GM23338 (cell line): ENCODE results near the gene SNX1.

Experiments used
- CTCF ChIP-seq, 2 experiments: fragments of 200-600 bp in 1 of 2; sonication (generic) in 1 of 2; conservative IDR thresholded peaks; 2 replicates each; pipeline versions ENCODE4 v1.5.1 to v1.6.1; 2016 to 2017; ENCODE audit warnings: antibody characterized with exemption in 2 of 2, low read depth in 2 of 2, mild to moderate bottlenecking in 2 of 2, moderate library complexity in 1 of 2
- ETS1 ChIP-seq: IDR thresholded peaks from 2 replicates; pipeline ENCODE4 v1.6.1; 2016; ENCODE audit warnings: antibody characterized with exemption
- EZH2 ChIP-seq: fragments of 200-600 bp; sonication (generic); IDR thresholded peaks from one replicate; pipeline ENCODE4 v1.8.0; 2017; ENCODE audit warnings: antibody characterized with exemption, mild to moderate bottlenecking, low read depth; ENCODE audit not compliant: unreplicated experiment
- EZH2phosphoT487 ChIP-seq: fragments of 200-600 bp; sonication (generic); IDR thresholded peaks from one replicate; pipeline ENCODE4 v1.8.1; 2018; ENCODE audit warnings: antibody characterized with exemption; ENCODE audit not compliant: unreplicated experiment
- NANOG ChIP-seq: IDR thresholded peaks from 2 replicates; pipeline ENCODE4 v1.6.1; 2016; ENCODE audit warnings: antibody characterized with exemption, borderline replicate concordance
- POLR2AphosphoS5 ChIP-seq: IDR thresholded peaks from 2 replicates; pipeline ENCODE4 v1.6.1; 2016; ENCODE audit warnings: antibody characterized with exemption, low read depth
- REST ChIP-seq: IDR thresholded peaks from one replicate; pipeline ENCODE4 v1.6.1; 2018; ENCODE audit warnings: antibody characterized with exemption; ENCODE audit not compliant: unreplicated experiment
- STAT1 ChIP-seq: IDR thresholded peaks from one replicate; pipeline ENCODE4 v1.6.1; 2016; ENCODE audit warnings: antibody characterized with exemption; ENCODE audit not compliant: unreplicated experiment
- ZNF114 ChIP-seq: fragments of 250-450 bp; sonication (Bioruptor Pico); IDR thresholded peaks from 2 replicates; pipeline ENCODE4 v1.5.0; 2020; ENCODE audit warnings: mild to moderate bottlenecking, moderate library complexity
- ZNF462 ChIP-seq: fragments of 250-450 bp; sonication (Bioruptor Pico); IDR thresholded peaks from 2 replicates; pipeline ENCODE4 v1.5.0; 2020; ENCODE audit warnings: mild to moderate bottlenecking, moderate library complexity

- TF ChIP-seq CTCF (conservative IDR thresholded peaks at IDR 0.05; ENCODE audit: low read depth in 2 of 2): no peak
- no peak for TF ChIP-seq EZH2phosphoT487
- no peak for TF ChIP-seq ETS1
- no peak for TF ChIP-seq EZH2
- TF ChIP-seq STAT1: no peak
- TF ChIP-seq NANOG: no peak
- TF ChIP-seq REST: no peak
- TF ChIP-seq POLR2AphosphoS5: no peak
- TF ChIP-seq ZNF114: no peak
- TF ChIP-seq ZNF462 (CRISPR knock-in tag): no peak
Measured at GRCh38 chr15:64112904-64113303, 17.1 kb downstream of the SNX1 start.
